Hypothalamus (tissue), 51 donors: ENCODE measurements around the gene CLIC1.

Experiments used
- DNase-seq, 51 donors: peaks; one replicate each; lab custom pipeline; 2025; lab: John Stamatoyannopoulos, UW

The CLIC1 gene

DNA sequence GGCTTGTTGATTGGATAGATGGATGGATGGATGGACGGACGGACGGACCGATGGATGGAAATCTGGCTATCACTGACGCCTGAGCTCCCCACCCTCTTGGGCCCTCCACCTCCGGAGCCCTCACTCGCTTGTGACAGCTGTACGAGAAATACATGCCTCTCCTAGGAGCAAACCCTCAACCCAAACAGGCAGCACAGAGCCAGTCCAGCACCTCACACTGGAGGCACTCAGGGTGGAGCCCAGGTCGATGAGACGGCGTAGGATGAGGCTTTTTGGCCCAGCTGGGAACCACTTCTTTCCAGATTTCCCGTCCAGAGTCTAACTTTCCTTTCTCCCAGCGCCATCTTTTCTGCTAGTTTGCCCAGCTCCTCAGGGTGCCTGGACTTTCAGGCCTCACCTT, 52.7 kb downstream of the CLIC1 start:
- no peak for DNase-seq

DNA sequence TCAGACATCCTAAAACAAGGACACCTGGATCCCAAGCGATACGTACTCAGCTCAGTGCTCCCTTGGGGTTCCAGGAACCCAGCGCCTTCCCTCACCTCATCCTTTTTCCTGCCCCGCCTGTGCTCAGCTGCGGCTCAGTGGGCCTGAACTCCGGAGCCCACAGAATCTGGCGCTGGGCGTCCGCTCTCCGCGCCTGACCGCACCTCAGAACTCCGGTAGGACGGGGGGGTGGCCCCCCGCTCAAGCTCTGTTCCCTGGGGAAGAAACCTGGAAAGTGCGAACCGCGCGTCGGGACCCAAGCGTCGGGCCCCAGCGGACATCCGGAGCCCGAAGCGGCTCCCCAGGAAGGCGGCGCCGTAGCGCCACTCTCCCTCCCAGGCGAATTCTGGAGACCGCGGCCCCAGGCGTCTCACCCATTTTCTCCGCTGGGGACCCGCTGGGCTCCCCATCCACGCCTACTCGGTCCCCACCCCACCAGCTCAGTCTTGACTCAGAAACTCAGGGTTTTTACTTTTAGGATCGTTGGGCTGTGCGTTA, 55.1 kb downstream of the CLIC1 start:
- DNase-seq: peak in 21 of 51 donors; percentile 4 to 69 (median 26)
